OCI-LY7 (cell line): Measurements from ENCODE around the gene M6PR.
"Not testable (repeated sequence)": the region's sequence is repeated elsewhere in the genome, so short reads cannot be mapped to it uniquely, and the experiment has no call there.

Experiments
- EZH2phosphoT487 ChIP-seq: fragments of 200-600 bp; sonication (generic); IDR thresholded peaks from 2 replicates; pipeline ENCODE4 v1.6.1; 2018; ENCODE audit warnings: low read depth, borderline replicate concordance, mild to moderate bottlenecking, mixed run types, antibody characterized with exemption, low read length, moderate library complexity, mixed read lengths
- TF ChIP-seq, protein P1 (sequence below): fragments of 200-600 bp; sonication (generic); conservative IDR thresholded peaks from 2 replicates; pipeline ENCODE4 v1.5.1; 2014; ENCODE audit warnings: mild to moderate bottlenecking, antibody characterized with exemption, low read length, moderate library complexity, mixed read lengths

DNA sequence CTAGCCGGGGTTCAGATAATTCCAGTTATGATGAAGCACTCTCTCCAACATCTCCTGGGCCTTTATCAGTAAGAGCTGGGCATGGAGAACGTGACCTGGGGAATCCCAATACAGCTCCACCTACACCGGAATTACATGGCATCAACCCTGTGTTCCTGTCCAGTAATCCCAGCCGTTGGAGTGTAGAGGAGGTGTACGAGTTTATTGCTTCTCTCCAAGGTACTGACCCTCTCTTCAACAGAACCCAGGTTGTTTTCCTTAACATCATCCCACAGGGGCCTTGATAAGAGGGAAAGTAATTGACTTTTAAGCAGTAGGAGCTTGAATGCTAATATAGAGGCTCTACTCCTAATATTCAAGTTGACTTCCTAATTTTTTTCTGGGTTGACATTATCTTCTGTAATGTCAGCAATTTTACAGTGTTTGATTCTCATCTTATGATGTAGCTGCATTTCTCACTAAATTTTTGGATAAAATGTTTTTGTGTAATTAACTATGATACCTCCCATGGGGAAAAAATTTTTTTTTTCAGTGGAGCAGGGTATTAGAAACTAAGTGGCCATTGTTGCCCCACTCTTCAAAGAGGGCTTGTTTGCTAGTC lies 11.5 kb downstream of the M6PR start:
- TF ChIP-seq, protein P1, sequence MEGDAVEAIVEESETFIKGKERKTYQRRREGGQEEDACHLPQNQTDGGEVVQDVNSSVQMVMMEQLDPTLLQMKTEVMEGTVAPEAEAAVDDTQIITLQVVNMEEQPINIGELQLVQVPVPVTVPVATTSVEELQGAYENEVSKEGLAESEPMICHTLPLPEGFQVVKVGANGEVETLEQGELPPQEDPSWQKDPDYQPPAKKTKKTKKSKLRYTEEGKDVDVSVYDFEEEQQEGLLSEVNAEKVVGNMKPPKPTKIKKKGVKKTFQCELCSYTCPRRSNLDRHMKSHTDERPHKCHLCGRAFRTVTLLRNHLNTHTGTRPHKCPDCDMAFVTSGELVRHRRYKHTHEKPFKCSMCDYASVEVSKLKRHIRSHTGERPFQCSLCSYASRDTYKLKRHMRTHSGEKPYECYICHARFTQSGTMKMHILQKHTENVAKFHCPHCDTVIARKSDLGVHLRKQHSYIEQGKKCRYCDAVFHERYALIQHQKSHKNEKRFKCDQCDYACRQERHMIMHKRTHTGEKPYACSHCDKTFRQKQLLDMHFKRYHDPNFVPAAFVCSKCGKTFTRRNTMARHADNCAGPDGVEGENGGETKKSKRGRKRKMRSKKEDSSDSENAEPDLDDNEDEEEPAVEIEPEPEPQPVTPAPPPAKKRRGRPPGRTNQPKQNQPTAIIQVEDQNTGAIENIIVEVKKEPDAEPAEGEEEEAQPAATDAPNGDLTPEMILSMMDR = not testable (repeated sequence)
- TF ChIP-seq EZH2phosphoT487 = not testable (repeated sequence)
